EH (cell line): ENCODE data around the gene ERC2.

Experiments
- DNase-seq: peaks from one replicate; pipeline ENCODE4 v3.0.0-alpha.2; 2015; ENCODE audit warnings: low read depth

The ERC2 gene

GRCh38 chr3:56253941-56254665 lies 214.2 kb downstream of the ERC2 start:
- no peak for DNase-seq

- peak; percentile 63 for DNase-seq
These were observed 216.8 kb downstream of the ERC2 start for GRCh38 chr3:56251343-56251945.

GRCh38 chr3:56248021-56248420 lies 220.2 kb downstream of the ERC2 start:
- DNase-seq = no peak

GRCh38 chr3:56238299-56238698 lies 230.0 kb downstream of the ERC2 start:
- DNase-seq = no peak

DNA sequence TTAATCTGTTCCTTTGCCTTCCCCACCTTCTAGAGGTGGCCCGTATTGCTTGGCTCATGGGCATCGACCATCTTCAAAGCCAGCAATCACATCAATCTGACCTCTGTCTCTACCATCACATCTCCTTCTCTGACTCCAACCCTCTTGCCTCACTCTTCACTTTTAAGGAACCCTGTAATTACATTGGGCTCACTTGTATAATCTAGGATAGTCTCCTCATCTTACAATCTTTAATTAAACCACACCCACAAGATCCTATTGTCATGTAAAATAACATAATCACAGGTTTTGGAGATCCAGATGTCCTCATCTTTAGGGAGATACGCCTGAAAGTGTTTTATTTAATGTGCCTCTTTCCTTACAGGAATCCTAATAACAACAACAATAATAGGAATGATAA lies 234.5 kb downstream of the ERC2 start:
- DNase-seq = no peak

DNA sequence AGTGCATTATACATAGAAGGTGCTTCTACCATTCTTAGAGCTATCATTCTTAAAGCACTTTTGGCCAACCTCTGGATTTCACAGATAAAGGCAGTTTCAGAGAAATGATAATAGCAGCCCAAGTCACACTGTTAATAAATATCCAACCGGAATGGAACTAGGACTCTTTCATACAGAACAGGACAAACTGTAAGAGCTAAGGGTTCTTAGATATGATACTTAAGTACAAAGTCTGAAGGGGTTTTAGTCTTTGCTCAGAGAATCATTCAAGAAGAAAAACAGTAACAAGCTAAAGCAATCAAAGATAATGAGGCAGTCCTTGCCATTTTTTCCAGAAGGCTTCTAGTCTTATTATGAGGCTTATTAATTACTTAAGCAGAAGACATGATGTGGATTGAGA lies 239.0 kb downstream of the ERC2 start:
- DNase-seq = no peak

GRCh38 chr3:56222866-56223265 lies 245.4 kb downstream of the ERC2 start:
- DNase-seq = no peak

DNA sequence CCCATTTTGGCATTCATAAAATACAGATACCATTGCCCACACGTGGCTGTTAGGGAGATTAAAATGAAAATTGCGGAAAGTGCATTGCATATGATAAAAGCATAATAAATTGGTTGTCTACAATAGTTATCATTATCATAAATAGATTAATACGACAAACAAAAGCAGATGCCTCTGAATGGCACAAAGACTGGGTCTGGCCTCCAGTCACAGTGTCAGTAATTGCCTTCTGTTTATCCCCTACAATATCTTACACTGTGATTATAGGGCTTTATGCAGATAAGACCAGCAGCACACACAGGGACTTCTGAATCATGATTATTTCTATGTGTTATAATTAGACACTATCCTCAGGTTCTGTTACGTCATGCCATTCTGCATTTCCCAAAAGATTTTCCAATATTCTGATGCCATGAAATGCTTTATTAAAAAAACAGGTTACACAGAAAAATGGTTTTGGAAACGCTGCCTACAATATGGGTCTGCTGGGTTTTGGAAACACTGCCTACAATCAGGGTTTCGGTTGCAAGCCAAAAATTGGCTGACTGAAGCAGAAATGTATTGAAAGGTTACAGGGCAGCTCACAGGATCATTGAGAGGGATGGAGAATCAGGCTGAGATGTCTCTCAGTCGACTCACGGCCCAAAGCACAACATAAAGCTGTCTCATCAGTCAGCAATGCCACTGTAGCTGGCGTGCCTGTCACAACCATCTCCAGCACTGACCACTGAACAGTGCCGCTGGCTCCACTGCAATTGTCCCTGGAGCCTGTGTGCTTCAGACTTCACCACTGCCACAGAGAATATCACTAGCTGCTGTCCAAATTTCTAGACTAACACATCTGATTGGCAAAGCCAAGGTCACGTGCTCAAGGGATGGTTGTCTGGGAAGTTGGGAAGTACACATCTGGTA lies 248.1 kb downstream of the ERC2 start:
- peak; percentile 1 for DNase-seq

GRCh38 chr3:56209982-56210751 lies 258.1 kb downstream of the ERC2 start:
- DNase-seq = no peak

- no peak for DNase-seq
These were observed 260.3 kb downstream of the ERC2 start for GRCh38 chr3:56207922-56208321.

DNA sequence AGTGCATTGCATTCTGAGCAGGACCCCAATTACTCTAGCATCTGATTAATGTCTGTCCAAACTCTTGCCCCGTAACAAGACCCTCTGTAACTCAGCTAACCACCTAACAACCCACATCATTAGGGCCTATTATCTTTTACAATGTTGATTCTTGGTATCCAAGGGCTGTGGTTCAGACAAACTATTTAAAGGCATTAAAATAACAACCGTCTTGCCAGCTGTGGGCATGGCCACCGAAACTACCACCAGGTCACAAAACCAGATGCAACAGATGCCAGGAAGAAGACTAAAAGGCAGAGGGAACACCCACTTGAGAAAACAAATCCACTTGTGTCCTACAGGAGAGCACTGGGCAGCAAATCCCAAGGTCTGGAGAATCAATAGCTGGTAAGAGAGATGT lies 262.9 kb downstream of the ERC2 start:
- DNase-seq = no peak

GRCh38 chr3:56202997-56203396 lies 265.3 kb downstream of the ERC2 start:
- no peak for DNase-seq

- DNase-seq = no peak
These were observed 266.9 kb downstream of the ERC2 start for GRCh38 chr3:56201407-56201806.

DNA sequence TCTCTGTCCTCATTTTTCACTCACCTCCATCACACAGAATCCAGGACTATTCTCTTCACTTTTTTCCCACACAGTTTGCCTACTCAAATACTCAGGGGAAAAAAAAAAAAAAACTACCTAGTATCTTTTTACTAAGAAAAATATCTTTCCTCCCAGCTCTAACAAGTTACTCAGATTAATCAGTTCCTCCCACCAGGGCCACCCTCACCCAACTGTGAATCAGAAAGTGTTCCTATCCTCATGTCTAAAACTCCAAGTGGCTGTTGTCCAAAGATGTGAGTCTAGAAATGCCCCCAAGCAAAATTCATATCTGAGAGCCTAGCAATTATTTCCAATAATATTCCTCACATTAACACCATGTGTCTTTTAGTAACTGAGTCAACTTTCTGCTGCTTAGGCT lies 268.0 kb downstream of the ERC2 start:
- no peak for DNase-seq

DNA sequence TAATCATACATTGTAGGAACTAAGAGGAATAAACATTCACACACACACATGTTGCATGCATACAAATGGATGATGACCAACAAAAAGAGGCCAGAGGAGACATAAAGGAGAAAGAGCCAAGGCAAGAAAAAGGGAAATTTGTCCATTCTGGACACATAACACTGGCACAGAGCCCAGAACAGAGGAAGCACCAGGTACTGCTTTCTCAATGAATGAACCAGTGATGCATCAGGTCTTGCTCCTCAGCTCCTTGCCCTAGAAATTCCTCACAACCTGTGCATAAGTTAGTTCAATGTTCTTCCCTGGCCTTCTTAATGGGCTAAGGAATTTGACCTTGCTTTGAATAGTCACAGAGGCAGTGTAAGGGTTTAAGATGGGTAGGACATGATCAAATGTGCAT lies 270.3 kb downstream of the ERC2 start:
- DNase-seq = no peak

GRCh38 chr3:56197259-56197965 lies 270.9 kb downstream of the ERC2 start:
- no peak for DNase-seq

DNA sequence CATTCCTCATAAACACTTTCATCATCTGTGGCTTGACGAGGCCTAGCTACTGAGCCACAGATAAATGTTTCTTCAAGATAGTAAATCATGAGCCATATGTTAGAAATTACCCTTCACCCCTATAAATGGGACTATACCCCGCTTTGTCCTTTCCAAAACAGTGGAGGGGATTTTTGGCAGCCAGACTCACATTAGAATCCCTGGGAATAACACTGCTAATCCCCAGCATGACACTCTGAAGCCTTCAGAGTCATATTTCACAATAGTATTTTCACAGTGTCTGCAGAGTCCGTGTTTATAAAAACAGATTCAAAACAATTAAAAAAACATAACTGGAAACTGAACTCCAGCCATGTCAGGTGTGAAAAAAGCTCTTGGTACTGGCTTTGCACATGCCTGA lies 271.6 kb downstream of the ERC2 start:
- DNase-seq = no peak

GRCh38 chr3:56193519-56193918 lies 274.7 kb downstream of the ERC2 start:
- no peak for DNase-seq

- no peak for DNase-seq
These were observed 276.3 kb downstream of the ERC2 start for GRCh38 chr3:56192001-56192400.

DNA sequence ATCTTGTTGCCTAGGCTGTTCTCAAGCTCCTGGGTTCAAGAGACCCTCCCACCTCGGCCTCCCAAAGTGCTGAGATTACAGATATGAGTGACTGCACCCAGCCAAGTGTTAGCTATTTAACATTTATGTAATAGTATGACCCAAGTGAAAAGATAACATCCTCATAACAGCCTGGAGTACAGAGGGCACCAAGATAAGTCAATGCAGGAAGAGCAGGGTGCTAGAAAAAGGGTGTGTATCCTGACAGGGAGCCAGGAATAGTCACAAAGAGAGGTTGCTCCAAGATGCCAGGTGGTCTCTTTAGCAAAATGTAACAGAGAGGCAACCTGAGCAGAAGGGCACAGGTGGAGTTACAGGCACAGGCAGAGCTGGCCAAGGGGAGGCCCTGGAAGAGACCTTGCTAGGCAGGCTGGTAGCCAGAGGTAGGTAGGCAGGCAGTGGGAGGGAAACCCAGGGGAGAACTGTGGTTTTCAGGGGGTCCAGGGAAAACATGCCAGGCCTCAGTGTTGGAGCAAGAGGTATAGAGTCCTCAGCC lies 277.4 kb downstream of the ERC2 start:
- DNase-seq = no peak

DNA sequence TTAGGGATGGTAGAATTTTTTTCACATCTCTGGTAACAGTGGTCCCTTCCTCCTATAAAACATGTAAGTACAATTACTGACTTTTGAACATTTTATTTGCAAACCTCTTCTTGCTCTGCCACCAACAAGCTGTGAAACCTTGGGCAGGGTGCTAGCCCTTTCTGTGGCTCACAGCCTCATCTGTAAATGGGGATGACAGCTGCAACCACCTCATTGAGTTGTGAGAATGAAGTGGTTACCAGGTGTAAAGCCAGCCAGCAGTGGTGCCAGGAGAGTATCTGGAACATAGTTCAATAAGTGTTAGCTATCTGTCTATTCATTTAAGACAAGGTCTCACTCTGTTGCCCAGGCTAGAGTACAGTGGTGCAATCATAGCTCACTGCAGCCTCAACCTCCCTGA lies 278.1 kb downstream of the ERC2 start:
- no peak for DNase-seq
